Prostate gland (tissue), 2 donors: ENCODE measurements around the gene CXADR.

Experiments
- CTCF ChIP-seq, 4 experiments: fragments of 200-600 bp in 2 of 4; fragments of 450-650 bp in 2 of 4; sonication (generic) in 2 of 4; IDR thresholded peaks; 1 replicate in 3 of 4; 2 replicates in 1 of 4; pipeline ENCODE4 v1.5.1; 2016 to 2019; ENCODE audit warnings: antibody characterized with exemption in 4 of 4, mild to moderate bottlenecking in 2 of 4, moderate library complexity in 2 of 4
- POLR2A ChIP-seq: fragments of 450-650 bp; IDR thresholded peaks from one replicate; pipeline ENCODE4 v1.6.1; 2016; ENCODE audit warnings: antibody characterized with exemption, mild to moderate bottlenecking

- TF ChIP-seq CTCF (IDR thresholded peaks at IDR 0.05) = no peak
- no peak for TF ChIP-seq POLR2A
Measured at GRCh38 chr21:17570786-17571185, 57.9 kb downstream of the CXADR start.
